Small intestine (tissue), 7 donors: ENCODE data around the gene ZNF335. TPM values are rescaled to one million over a fixed set of nuclear protein-coding genes. Genes with fewer than 3 reads are reported as not detected.

Experiments used
- DNase-seq, 2 donors: peaks; one replicate each; pipeline versions ENCODE4 v3.0.0 to v3.0.0-alpha.2; 2013
- FAIRE-seq: peaks from 2 replicates; lab custom pipeline; 2012; peaks lifted over from hg19 to GRCh38; lab: Jason Lieb, UNC
- H3K27ac ChIP-seq, 3 donors: one replicate each; pipeline ENCODE4 v1.5.1; 2013; ENCODE audit warnings: low read length in 2 of 3, mild to moderate bottlenecking in 2 of 3, control low read depth in 1 of 3, inconsistent platforms in 1 of 3, low read depth in 1 of 3, moderate library complexity in 1 of 3
- H3K27me3 ChIP-seq, 3 donors: one replicate each; pipeline ENCODE4 v1.6.1; 2013; ENCODE audit warnings: low read length in 3 of 3, inconsistent platforms in 1 of 3; ENCODE audit not compliant: control insufficient read depth in 3 of 3, insufficient read depth in 3 of 3
- H3K36me3 ChIP-seq, 3 donors: one replicate each; pipeline ENCODE4 v1.6.1; 2013; ENCODE audit warnings: low read length in 3 of 3, inconsistent platforms in 1 of 3, low read depth in 1 of 3, mild to moderate bottlenecking in 1 of 3, moderate library complexity in 1 of 3; ENCODE audit not compliant: control insufficient read depth in 3 of 3, insufficient read depth in 2 of 3
- H3K4me1 ChIP-seq, 3 donors: one replicate each; pipeline ENCODE4 v1.6.1; 2013; ENCODE audit warnings: low read length in 2 of 3, inconsistent platforms in 1 of 3, low read depth in 1 of 3, mild to moderate bottlenecking in 1 of 3, moderate library complexity in 1 of 3; ENCODE audit not compliant: control insufficient read depth in 3 of 3, insufficient read depth in 2 of 3
- H3K4me3 ChIP-seq, 3 donors: one replicate each; pipeline ENCODE4 v1.5.1; 2013; ENCODE audit warnings: low read length in 3 of 3, control low read depth in 1 of 3, inconsistent platforms in 1 of 3, low read depth in 1 of 3, mild to moderate bottlenecking in 1 of 3, moderate library complexity in 1 of 3
- H3K9me3 ChIP-seq, 2 donors: one replicate each; pipeline ENCODE4 v1.6.1; 2013; ENCODE audit warnings: low read depth in 1 of 2, low read length in 1 of 2; ENCODE audit not compliant: control insufficient read depth in 2 of 2, insufficient read depth in 1 of 2
- WGBS, 3 donors: extraction: QIAGEN DNeasy Blood & Tissue Kit; methylation state at CpG; one replicate each; pipeline ENCODE4 v1.1.7; 2013; 5-methylcytosine and 5-hydroxymethylcytosine counted together
- polyA plus RNA-seq, 4 donors: library from polyadenylated mRNA; stranded (reverse) in 3 of 4; unstranded in 1 of 4; fragments of 200-250 nt in 3 of 4; fragments of 120-200 nt in 1 of 4; gene quantifications; one replicate each; pipeline versions ENCODE4 v1.2.1 to v1.2.3, GENCODE V29; 2013
- donor health status: healthy with polysubstance abuse.
- donor health status: control.
- donor health status: control.
- donor health status: Bipolar disorder and iron deficiency.
- donor health status: healthy.

Gene ZNF335
- polyA plus RNA-seq, 4 donors: 10.7 to 20.8 (median 13.1) TPM

GRCh38 chr20:45964006-45964400, 8.0 kb downstream of the ZNF335 start:
- DNase-seq: no peak
- Histone ChIP-seq H3K27ac (no peak overlapping the region), H3K9me3 (no peaks in the 10 kb centered on the region), H3K36me3 (peaks cover 30 to 92% (median 42%) of the 10 kb centered on the region in 3 donors), H3K4me3 (no peak overlapping the region), H3K4me1 (no peaks in the 10 kb centered on the region), H3K27me3 (no peaks in the 10 kb centered on the region)
- no peak for FAIRE-seq
- 91 to 95% (median 93%) methylated on average over 9 of the region's 9 CpGs for WGBS, 3 donors

GRCh38 chr20:45963059-45964005, 8.7 kb downstream of the ZNF335 start:
- peaks cover 37 to 92% (median 44%) of the 10 kb centered on the region in 3 donors for H3K36me3 ChIP-seq
- 74 to 79% (median 78%) methylated on average over 33 to 34 of the region's 34 CpGs for WGBS, 3 donors

GRCh38 chr20:45962031-45962755, 9.8 kb downstream of the ZNF335 start:
- FAIRE-seq: no peak
- Histone ChIP-seq H3K4me3 (no peak overlapping the region), H3K27ac (no peak overlapping the region), H3K27me3 (no peaks in the 10 kb centered on the region), H3K9me3 (peaks cover 0 to 3% of the 10 kb centered on the region in 2 donors), H3K36me3 (peaks cover 39 to 91% (median 52%) of the 10 kb centered on the region in 3 donors), H3K4me1 (no peaks in the 10 kb centered on the region)
- no peak for DNase-seq
- WGBS, 3 donors: 93 to 97% (median 97%) methylated on average over 26 of the region's 26 CpGs

More at GRCh38 chr20:45963059-45964005, 8.7 kb downstream of the ZNF335 start:
- Histone ChIP-seq H3K27ac (no peak overlapping the region), H3K4me3 (no peak overlapping the region), H3K4me1 (no peaks in the 10 kb centered on the region), H3K9me3 (peaks cover 0 to 3% of the 10 kb centered on the region in 2 donors), H3K27me3 (no peaks in the 10 kb centered on the region)
- DNase-seq (peak; percentile 75 to 76), FAIRE-seq (no peak)

GRCh38 chr20:45959956-45960630, 11.9 kb downstream of the ZNF335 start:
- 94 to 97% (median 96%) methylated on average over 14 of the region's 14 CpGs for WGBS, 3 donors
- peaks cover 0 to 3% of the 10 kb centered on the region in 2 donors for H3K9me3 ChIP-seq

DNA sequence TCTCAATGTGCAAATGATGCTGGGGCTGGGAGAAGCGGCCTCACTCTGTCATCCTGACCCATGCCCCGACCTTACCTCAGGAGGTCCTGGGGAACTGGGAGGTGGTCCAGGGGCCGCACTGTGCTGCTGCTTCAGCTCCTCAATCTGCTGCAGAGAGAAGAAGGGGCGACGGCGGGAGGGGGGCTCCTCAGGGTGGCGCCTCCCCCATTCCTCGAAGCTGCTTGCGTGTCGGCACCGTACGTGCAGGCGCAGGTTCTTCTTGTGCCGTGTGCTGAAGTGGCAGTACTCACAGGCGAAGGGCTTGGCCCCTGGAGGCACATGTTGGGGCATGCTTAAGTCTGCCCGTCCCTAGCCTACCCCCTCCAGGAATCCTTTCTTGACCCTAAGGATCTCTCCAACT, 12.9 kb downstream of the ZNF335 start:
- Histone ChIP-seq H3K36me3 (peaks cover 33 to 72% (median 47%) of the 10 kb centered on the region in 3 donors), H3K4me3 (no peak overlapping the region), H3K27ac (no peak overlapping the region), H3K27me3 (no peaks in the 10 kb centered on the region), H3K4me1 (no peaks in the 10 kb centered on the region), H3K9me3 (peaks cover 0 to 3% of the 10 kb centered on the region in 2 donors)
- no peak for DNase-seq
- FAIRE-seq: no peak
- 93 to 95% (median 93%) methylated on average over 16 of the region's 16 CpGs for WGBS, 3 donors

More at GRCh38 chr20:45959956-45960630, 11.9 kb downstream of the ZNF335 start:
- Histone ChIP-seq H3K4me3 (no peak overlapping the region), H3K27me3 (no peaks in the 10 kb centered on the region), H3K27ac (no peak overlapping the region), H3K4me1 (no peaks in the 10 kb centered on the region), H3K36me3 (peaks cover 35 to 78% (median 47%) of the 10 kb centered on the region in 3 donors)
- no peak for FAIRE-seq
- no peak for DNase-seq

GRCh38 chr20:45958593-45958992, 13.4 kb downstream of the ZNF335 start:
- peaks cover 0 to 3% of the 10 kb centered on the region in 2 donors for H3K9me3 ChIP-seq
- FAIRE-seq (no peak), DNase-seq (no peak)
- no peaks in the 10 kb centered on the region for H3K27me3 ChIP-seq
- H3K27ac ChIP-seq: no peak overlapping the region
- H3K36me3 ChIP-seq: peaks cover 31 to 72% (median 47%) of the 10 kb centered on the region in 3 donors
- no peak overlapping the region for H3K4me3 ChIP-seq
- H3K4me1 ChIP-seq: no peaks in the 10 kb centered on the region
- WGBS, 3 donors: 95 to 98% (median 98%) methylated on average over 4 of the region's 4 CpGs

- peaks cover 0 to 3% of the 10 kb centered on the region in 2 donors for H3K9me3 ChIP-seq
- DNase-seq (no peak), FAIRE-seq (no peak)
- WGBS, 3 donors: 86 to 89% (median 88%) methylated on average over 19 of the region's 19 CpGs
- no peaks in the 10 kb centered on the region for H3K27me3 ChIP-seq
- H3K27ac ChIP-seq: no peak overlapping the region
- H3K36me3 ChIP-seq: peaks cover 27 to 75% (median 46%) of the 10 kb centered on the region in 3 donors
- H3K4me3 ChIP-seq: no peak overlapping the region
- no peaks in the 10 kb centered on the region for H3K4me1 ChIP-seq
Measured at GRCh38 chr20:45957021-45957941, 14.7 kb downstream of the ZNF335 start.
